IPS-15b (cell line): ENCODE results near the gene CCDC34.
"Not testable (repeated sequence)": the region's sequence is repeated elsewhere in the genome, so short reads cannot be mapped to it uniquely, and the experiment has no call there.

ENCODE experiments used
- H3K27me3 ChIP-seq: one replicate; pipeline ENCODE4 v1.6.1; 2013; ENCODE audit warnings: low read length; ENCODE audit not compliant: control insufficient read depth, insufficient read depth
- H3K36me3 ChIP-seq: one replicate; pipeline ENCODE4 v1.6.1; 2013; ENCODE audit warnings: low read length; ENCODE audit not compliant: control insufficient read depth, insufficient read depth
- H3K4me1 ChIP-seq: one replicate; pipeline ENCODE4 v1.6.1; 2013; ENCODE audit warnings: mild to moderate bottlenecking, low read length; ENCODE audit not compliant: control insufficient read depth, insufficient read depth
- H3K4me3 ChIP-seq: one replicate; pipeline ENCODE4 v1.5.1; 2013; ENCODE audit warnings: low read depth, low read length
- H3K9ac ChIP-seq: one replicate; pipeline ENCODE4 v1.6.1; 2013; ENCODE audit warnings: low read depth, mild to moderate bottlenecking, low read length
- H3K9me3 ChIP-seq: one replicate; pipeline ENCODE4 v1.6.1; 2013; ENCODE audit warnings: mild to moderate bottlenecking, low read length; ENCODE audit not compliant: control insufficient read depth, insufficient read depth

The CCDC34 gene

GRCh38 chr11:27331981-27332380 is 31.0 kb downstream of the CCDC34 start:
- H3K27me3 ChIP-seq = no peaks in the 10 kb centered on the region
- no peak overlapping the region for H3K9ac ChIP-seq
- H3K4me3 ChIP-seq = no peak overlapping the region
- peaks cover 14% of the 10 kb centered on the region for H3K4me1 ChIP-seq
- H3K36me3 ChIP-seq = no peaks in the 10 kb centered on the region
- no peaks in the 10 kb centered on the region for H3K9me3 ChIP-seq

GRCh38 chr11:27330633-27331270 is 32.3 kb downstream of the CCDC34 start:
- H3K9me3 ChIP-seq = no peaks in the 10 kb centered on the region
- peaks cover 14% of the 10 kb centered on the region for H3K4me1 ChIP-seq
- no peaks in the 10 kb centered on the region for H3K27me3 ChIP-seq
- no peak overlapping the region for H3K9ac ChIP-seq
- H3K36me3 ChIP-seq = no peaks in the 10 kb centered on the region
- H3K4me3 ChIP-seq = no peak overlapping the region

- no peaks in the 10 kb centered on the region for H3K9me3 ChIP-seq
- H3K9ac ChIP-seq = no peak overlapping the region
- H3K4me3 ChIP-seq = no peak overlapping the region
- H3K36me3 ChIP-seq = no peaks in the 10 kb centered on the region
- peaks cover 14% of the 10 kb centered on the region for H3K4me1 ChIP-seq
- H3K27me3 ChIP-seq = no peaks in the 10 kb centered on the region
Measured at GRCh38 chr11:27329867-27330632, 33.0 kb downstream of the CCDC34 start.

- no peak overlapping the region for H3K9ac ChIP-seq
- H3K9me3 ChIP-seq = no peaks in the 10 kb centered on the region
- no peak overlapping the region for H3K4me3 ChIP-seq
- peaks cover 14% of the 10 kb centered on the region for H3K4me1 ChIP-seq
- no peaks in the 10 kb centered on the region for H3K27me3 ChIP-seq
- no peaks in the 10 kb centered on the region for H3K36me3 ChIP-seq
Measured at GRCh38 chr11:27328614-27329013, 34.4 kb downstream of the CCDC34 start.

GRCh38 chr11:27327064-27327463 is 36.0 kb downstream of the CCDC34 start:
- not testable (repeated sequence) for H3K36me3 ChIP-seq, H3K9me3 ChIP-seq, H3K4me3 ChIP-seq, H3K9ac ChIP-seq, H3K27me3 ChIP-seq
- H3K4me1 ChIP-seq = peaks cover 14% of the 10 kb centered on the region

GRCh38 chr11:27322196-27322595 is 40.8 kb downstream of the CCDC34 start:
- H3K4me3 ChIP-seq, H3K36me3 ChIP-seq, H3K4me1 ChIP-seq, H3K27me3 ChIP-seq, H3K9me3 ChIP-seq, H3K9ac ChIP-seq: not testable (repeated sequence)

- H3K9ac ChIP-seq, H3K27me3 ChIP-seq, H3K4me1 ChIP-seq, H3K9me3 ChIP-seq, H3K4me3 ChIP-seq, H3K36me3 ChIP-seq: not testable (repeated sequence)
Measured at GRCh38 chr11:27321340-27321739, 41.7 kb downstream of the CCDC34 start.

GRCh38 chr11:27319072-27319471 is 43.9 kb downstream of the CCDC34 start:
- no peaks in the 10 kb centered on the region for H3K27me3 ChIP-seq
- no peaks in the 10 kb centered on the region for H3K36me3 ChIP-seq
- H3K4me3 ChIP-seq = no peak overlapping the region
- H3K9me3 ChIP-seq = no peaks in the 10 kb centered on the region
- H3K4me1 ChIP-seq = no peaks in the 10 kb centered on the region
- no peak overlapping the region for H3K9ac ChIP-seq

GRCh38 chr11:27317751-27318150 is 45.3 kb downstream of the CCDC34 start:
- H3K27me3 ChIP-seq = no peaks in the 10 kb centered on the region
- H3K9ac ChIP-seq = no peak overlapping the region
- no peak overlapping the region for H3K4me3 ChIP-seq
- H3K4me1 ChIP-seq = no peaks in the 10 kb centered on the region
- H3K9me3 ChIP-seq = no peaks in the 10 kb centered on the region
- H3K36me3 ChIP-seq = no peaks in the 10 kb centered on the region

- no peaks in the 10 kb centered on the region for H3K4me1 ChIP-seq
- H3K27me3 ChIP-seq = no peaks in the 10 kb centered on the region
- H3K9ac ChIP-seq = no peak overlapping the region
- no peak overlapping the region for H3K4me3 ChIP-seq
- H3K9me3 ChIP-seq = no peaks in the 10 kb centered on the region
- no peaks in the 10 kb centered on the region for H3K36me3 ChIP-seq
Measured at GRCh38 chr11:27315836-27316235, 47.2 kb downstream of the CCDC34 start.

- Histone ChIP-seq H3K9ac (no peak overlapping the region), H3K4me3 (no peak overlapping the region), H3K36me3 (no peaks in the 10 kb centered on the region), H3K27me3 (no peaks in the 10 kb centered on the region), H3K9me3 (no peaks in the 10 kb centered on the region), H3K4me1 (no peaks in the 10 kb centered on the region)
Measured at GRCh38 chr11:27313157-27313821, 49.7 kb downstream of the CCDC34 start.

- Histone ChIP-seq H3K27me3 (no peaks in the 10 kb centered on the region), H3K9me3 (no peaks in the 10 kb centered on the region), H3K36me3 (no peaks in the 10 kb centered on the region), H3K4me1 (no peaks in the 10 kb centered on the region), H3K9ac (no peak overlapping the region), H3K4me3 (no peak overlapping the region)
Measured at GRCh38 chr11:27312110-27312509, 50.9 kb downstream of the CCDC34 start.
